ENCODE measurements around the gene TMEM179. TPM values are rescaled to one million over a fixed set of nuclear protein-coding genes. Genes with fewer than 3 reads are reported as not detected.

Gene TMEM179
- total and polyA plus RNA-seq, 2 of the 13 experiments (the other 11 are each of a cell fraction or from before 2014, with no cell fraction given): not detected

- no peak for TF ChIP-seq AKNA (CRISPR knock-in tag; IDR thresholded peaks at IDR 0.05; ENCODE audit: borderline replicate concordance)
- no peak for TF ChIP-seq HNF4G (IDR thresholded peaks at IDR 0.05; ENCODE audit: borderline replicate concordance, low read depth, low read length)
- TF ChIP-seq HNF4G (CRISPR knock-in tag; IDR thresholded peaks at IDR 0.05; ENCODE audit: borderline replicate concordance, low read depth): no peak
- no peak for TF ChIP-seq ZSCAN31 (CRISPR knock-in tag; IDR thresholded peaks at IDR 0.05; ENCODE audit: low read depth)
- TF ChIP-seq, protein P1, sequence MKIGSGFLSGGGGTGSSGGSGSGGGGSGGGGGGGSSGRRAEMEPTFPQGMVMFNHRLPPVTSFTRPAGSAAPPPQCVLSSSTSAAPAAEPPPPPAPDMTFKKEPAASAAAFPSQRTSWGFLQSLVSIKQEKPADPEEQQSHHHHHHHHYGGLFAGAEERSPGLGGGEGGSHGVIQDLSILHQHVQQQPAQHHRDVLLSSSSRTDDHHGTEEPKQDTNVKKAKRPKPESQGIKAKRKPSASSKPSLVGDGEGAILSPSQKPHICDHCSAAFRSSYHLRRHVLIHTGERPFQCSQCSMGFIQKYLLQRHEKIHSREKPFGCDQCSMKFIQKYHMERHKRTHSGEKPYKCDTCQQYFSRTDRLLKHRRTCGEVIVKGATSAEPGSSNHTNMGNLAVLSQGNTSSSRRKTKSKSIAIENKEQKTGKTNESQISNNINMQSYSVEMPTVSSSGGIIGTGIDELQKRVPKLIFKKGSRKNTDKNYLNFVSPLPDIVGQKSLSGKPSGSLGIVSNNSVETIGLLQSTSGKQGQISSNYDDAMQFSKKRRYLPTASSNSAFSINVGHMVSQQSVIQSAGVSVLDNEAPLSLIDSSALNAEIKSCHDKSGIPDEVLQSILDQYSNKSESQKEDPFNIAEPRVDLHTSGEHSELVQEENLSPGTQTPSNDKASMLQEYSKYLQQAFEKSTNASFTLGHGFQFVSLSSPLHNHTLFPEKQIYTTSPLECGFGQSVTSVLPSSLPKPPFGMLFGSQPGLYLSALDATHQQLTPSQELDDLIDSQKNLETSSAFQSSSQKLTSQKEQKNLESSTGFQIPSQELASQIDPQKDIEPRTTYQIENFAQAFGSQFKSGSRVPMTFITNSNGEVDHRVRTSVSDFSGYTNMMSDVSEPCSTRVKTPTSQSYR (CRISPR knock-in tag; IDR thresholded peaks at IDR 0.05; ENCODE audit: borderline replicate concordance): no peak
- no peak for TF ChIP-seq SSRP1 (CRISPR knock-in tag; IDR thresholded peaks at IDR 0.05)
- no peak for TF ChIP-seq BATF2 (CRISPR knock-in tag; IDR thresholded peaks at IDR 0.05)
- TF ChIP-seq KMT2B (CRISPR knock-in tag; IDR thresholded peaks at IDR 0.05): no peak
- TF ChIP-seq MLX (CRISPR knock-in tag; IDR thresholded peaks at IDR 0.05): no peak
- TF ChIP-seq SNAPC5 (CRISPR knock-in tag; IDR thresholded peaks at IDR 0.05; ENCODE audit: borderline replicate concordance): no peak
- TF ChIP-seq ARID3A (IDR thresholded peaks at IDR 0.05; ENCODE audit: low read depth, low read length): no peak
Observed at GRCh38 chr14:104591031-104591430, 13.5 kb downstream of the TMEM179 start (continued).

All from HepG2 (cell line).